HG03469 (cell line): ENCODE results near the gene ANKRD18B.
"Not testable (repeated sequence)": the region's sequence is repeated elsewhere in the genome, so short reads cannot be mapped to it uniquely, and the experiment has no call there.

Source experiments
- ATAC-seq: cut with Tn5 transposase; IDR thresholded peaks from one replicate; pipeline ENCODE4 v1.9.1; 2021; ENCODE audit warnings: mild to moderate bottlenecking, moderate library complexity, moderate number of reproducible peaks; ENCODE audit not compliant: unreplicated experiment

ANKRD18B gene

GRCh38 chr9:33523397-33524305, at the start of gene ANKRD18B:
ANKRD18B (plus strand) TSS chr9:33524251; CDS start chr9:33524490, 239 bp downstream.
- not testable (repeated sequence) for ATAC-seq

DNA sequence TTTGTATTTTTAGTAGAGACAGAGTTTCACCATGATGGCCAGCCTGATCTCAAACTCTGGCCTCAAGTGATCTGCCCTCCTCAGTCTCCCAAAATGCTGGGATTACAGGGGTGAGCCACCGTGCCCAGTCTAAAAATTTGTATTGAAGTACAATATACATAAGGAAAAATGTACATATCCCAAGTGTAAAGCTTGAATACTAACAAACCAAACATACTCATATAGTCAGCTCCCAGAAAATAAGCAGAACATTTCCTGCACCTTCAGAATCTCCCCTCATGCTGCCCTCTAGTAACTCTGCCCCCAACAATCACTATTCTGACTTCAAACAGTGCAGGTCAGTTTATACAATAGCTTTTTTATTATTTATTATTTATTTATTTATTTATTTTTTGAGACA, 48.7 kb upstream of the ANKRD18B start:
- ATAC-seq, result no peak

DNA sequence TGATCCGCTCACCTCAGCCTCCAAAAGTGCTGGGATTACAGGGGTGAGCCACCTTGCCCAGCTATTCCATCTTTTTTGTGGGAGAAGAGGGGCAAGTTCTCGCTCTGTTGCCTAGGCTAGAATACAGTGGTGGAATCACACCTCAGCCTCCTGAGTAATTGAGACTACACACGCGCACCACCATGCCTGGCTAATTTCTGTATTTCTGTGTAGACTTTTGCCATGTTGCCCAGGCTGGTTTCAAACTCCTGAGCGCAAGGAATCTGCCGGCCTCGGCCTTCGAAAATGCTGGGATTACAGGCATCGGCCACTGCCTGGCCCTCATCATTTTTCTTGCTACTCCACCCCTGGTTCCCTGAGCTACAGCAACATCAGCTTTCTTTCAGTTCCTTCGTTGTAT, 47.5 kb upstream of the ANKRD18B start:
- ATAC-seq, result no peak

DNA sequence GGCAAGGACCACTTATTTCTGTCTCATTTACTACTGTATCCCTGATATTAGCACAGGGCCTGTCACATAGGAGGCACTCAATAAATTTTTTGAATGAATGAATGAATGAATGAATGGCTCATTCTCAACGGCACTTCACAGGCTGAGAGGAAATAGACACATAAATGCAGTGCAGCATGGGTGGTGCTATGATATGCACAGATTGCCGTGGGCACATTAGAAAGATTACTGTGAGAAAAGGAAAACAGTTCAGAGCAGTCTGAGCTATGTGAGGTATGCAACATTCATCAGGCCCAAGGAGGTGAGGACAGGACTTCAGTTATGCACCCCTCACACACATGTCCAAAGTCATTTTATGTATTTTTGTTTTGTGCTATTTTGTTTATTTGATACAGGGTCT, 43.9 kb upstream of the ANKRD18B start:
- no peak for ATAC-seq

GRCh38 chr9:33480976-33481375, 43.1 kb upstream of the ANKRD18B start:
- no peak for ATAC-seq

DNA sequence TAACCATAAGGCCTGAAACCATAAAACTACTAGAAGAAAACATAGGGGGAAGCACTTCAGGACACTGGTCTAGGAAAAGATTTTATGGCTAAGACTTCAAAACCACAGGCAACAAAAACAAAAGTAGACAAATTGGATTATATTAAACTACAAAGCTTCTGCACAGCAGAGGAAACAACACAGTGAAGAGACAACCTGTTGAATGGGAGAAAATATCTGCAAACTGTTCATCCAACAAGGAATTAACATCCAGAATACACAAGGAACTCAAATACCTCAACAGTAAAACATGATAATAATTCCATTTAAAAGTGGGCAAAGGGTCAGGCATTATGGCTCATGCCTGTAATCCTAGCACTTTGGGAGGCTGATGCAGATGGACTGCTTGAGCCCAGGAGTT, 38.7 kb upstream of the ANKRD18B start:
- ATAC-seq, result not testable (repeated sequence)

- ATAC-seq, result no peak
These were observed 35.0 kb upstream of the ANKRD18B start for GRCh38 chr9:33489066-33489465.

DNA sequence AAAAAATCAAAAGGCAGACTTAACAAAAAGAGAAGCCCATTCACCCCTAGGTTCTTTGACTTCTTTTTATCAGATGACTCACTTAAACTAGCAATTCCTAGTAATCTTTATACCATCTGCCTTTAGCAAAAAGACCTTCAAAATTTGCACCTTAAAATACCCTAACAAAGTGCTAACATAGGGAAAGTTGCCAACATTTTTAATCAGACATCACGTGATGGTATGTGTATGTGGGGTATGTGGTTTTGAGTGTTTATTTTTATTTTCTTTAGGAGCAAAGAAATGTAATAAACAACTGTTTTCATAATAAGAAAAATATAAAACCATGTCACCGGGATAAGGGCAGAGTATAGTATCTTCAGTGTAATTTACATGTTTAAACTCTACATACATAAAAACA, 30.2 kb upstream of the ANKRD18B start:
- not testable (repeated sequence) for ATAC-seq

- no peak for ATAC-seq
These were observed 25.7 kb upstream of the ANKRD18B start for GRCh38 chr9:33498387-33498786.

- no peak for ATAC-seq
These were observed 17.3 kb upstream of the ANKRD18B start for GRCh38 chr9:33506626-33507370.

GRCh38 chr9:33510262-33511183, 13.5 kb upstream of the ANKRD18B start:
- ATAC-seq, result no peak

DNA sequence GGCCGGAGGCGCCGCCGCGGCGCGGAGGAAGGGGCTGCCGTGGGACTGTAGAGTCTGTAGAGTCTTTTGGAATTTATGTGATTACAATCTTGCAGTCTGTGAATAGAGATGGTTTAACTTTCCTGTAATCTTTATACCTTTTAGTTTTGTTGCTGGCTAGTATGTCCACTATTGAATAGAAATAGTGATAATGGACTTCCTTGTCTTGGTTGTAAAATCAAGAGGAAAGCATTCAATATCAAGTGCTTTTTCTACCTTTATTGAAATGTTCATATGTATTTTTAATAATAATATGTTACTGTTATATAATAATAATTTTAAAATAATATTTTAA, 12.9 kb upstream of the ANKRD18B start:
- not testable (repeated sequence) for ATAC-seq

DNA sequence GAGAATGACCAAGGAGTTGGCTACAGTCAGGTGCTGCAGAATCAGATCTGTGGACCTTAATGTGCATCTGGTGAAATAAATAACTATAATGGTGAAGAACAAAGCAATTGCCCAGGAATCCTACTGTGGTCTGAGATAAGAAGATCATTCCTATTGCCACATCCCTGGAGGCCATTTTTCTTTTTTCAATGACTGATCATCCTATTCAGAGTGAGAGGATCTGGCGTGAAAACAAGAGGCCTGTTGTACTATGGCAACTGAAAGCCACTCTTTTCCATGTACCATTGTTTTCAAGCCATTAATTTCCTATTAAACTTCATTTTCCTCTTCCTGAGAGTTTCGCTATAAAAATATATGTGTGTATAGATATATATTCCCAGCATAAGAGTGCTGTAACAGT, 11.5 kb upstream of the ANKRD18B start:
- not testable (repeated sequence) for ATAC-seq

- ATAC-seq, result not testable (repeated sequence)
These were observed 8.6 kb upstream of the ANKRD18B start for GRCh38 chr9:33515342-33515995.

- ATAC-seq, result not testable (repeated sequence)
These were observed 7.7 kb upstream of the ANKRD18B start for GRCh38 chr9:33516397-33516796.

GRCh38 chr9:33517373-33517772, 6.7 kb upstream of the ANKRD18B start:
- ATAC-seq, result no peak

DNA sequence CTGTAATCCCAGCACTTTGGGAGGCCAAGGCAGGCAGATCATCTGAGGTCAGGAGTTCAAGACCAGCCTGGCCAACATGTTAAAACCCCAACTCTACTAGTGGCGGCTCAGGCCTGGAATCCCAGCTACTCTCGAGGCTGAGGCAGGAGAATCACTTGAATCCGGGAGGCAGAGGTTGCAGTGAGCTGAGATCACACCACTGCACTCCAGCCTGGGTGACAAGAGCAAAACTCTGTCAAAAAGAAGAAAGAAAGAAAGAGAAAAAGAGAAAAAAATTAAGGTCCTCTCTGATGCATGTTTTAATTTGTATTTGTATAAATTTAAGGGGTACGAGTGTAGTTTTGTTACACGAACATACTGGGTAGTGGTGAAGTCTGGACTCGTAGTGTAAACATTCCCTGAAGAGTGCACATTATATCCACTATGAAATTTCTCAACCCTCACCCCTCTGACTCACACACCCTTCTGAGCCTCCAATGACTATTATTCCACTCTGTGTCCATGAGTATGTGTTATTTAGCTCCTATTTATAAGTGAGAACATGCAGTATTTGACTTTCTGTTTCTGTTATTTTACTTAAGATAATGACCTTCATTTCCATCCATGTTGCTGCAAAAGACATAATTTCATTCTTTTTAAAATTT, 6.0 kb upstream of the ANKRD18B start:
- not testable (repeated sequence) for ATAC-seq

GRCh38 chr9:33521861-33522260, 2.2 kb upstream of the ANKRD18B start:
- ATAC-seq, result not testable (repeated sequence)

DNA sequence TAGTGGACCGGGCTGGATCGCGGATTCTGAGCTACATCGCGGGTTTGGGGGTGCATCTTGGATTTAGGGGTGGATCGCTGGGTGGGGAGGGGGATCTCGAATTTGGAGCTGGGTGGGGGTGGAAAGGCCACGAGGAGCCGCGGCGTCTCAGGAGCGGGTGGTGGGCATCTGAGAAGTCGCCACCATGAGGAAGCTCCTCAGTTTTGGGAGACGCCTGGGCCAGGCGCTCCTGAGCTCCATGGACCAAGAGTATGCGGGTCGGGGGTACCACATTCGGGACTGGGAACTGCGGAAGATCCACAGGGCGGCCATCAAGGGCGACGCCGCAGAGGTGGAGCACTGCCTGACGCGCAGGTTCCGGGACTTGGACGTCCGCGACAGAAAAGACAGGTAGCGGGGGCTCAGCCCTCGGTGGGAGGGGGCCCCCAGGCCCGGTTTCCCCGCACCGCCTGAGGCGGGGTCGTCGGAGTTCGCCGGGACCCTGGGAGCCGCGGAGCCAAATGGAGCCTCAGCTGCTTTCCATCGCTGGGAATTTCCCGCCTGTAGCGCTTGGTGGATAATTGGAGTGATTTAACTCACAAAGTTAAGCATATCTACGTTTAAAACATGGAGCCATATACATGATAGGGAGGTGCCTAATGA, 376 bp downstream of the ANKRD18B start:
- ATAC-seq, result no peak
